Central memory CD8-positive, alpha-beta T cell (primary cell): ENCODE measurements around the gene GRID1.

Source experiments
- ATAC-seq: fragments of 150-1000 bp; cut with Tn5 transposase; replicated peaks from 2 replicates; pipeline ENCODE4 v1.10.0; 2022; ENCODE audit warnings: mild to moderate bottlenecking, moderate FRiP score, moderate number of reproducible peaks; ENCODE audit not compliant: poor library complexity, severe bottlenecking; ENCODE audit errors: extremely low read depth
- DNase-seq, 2 donors: peaks; one replicate each; pipeline ENCODE4 v3.0.0; 2021; ENCODE audit warnings: low spot score in 2 of 2
- H3K27ac Mint-ChIP-seq: one replicate; pipeline ENCODE4 v1.8.0; 2022; ENCODE audit warnings: low read depth, mild to moderate bottlenecking, moderate library complexity, mixed read lengths
- H3K27me3 Mint-ChIP-seq: one replicate; pipeline ENCODE4 v1.8.0; 2022; ENCODE audit warnings: mixed read lengths
- H3K36me3 Mint-ChIP-seq: one replicate; pipeline ENCODE4 v1.8.0; 2022; ENCODE audit warnings: mild to moderate bottlenecking, moderate library complexity, mixed read lengths; ENCODE audit not compliant: insufficient read depth
- H3K4me1 Mint-ChIP-seq: one replicate; pipeline ENCODE4 v1.8.0; 2022; ENCODE audit warnings: mixed read lengths
- H3K4me3 Mint-ChIP-seq: one replicate; pipeline ENCODE4 v1.8.0; 2022; ENCODE audit warnings: mild to moderate bottlenecking, moderate library complexity, mixed read lengths
- H3K9me3 Mint-ChIP-seq: one replicate; pipeline ENCODE4 v1.8.0; 2022; ENCODE audit warnings: mixed read lengths

GRID1 gene

GRCh38 chr10:86151613-86152012 lies 215.0 kb downstream of the GRID1 start:
- no peak for ATAC-seq
- Mint-ChIP-seq H3K9me3 (no peaks in the 10 kb centered on the region), H3K27me3 (peaks cover 20% of the 10 kb centered on the region), H3K4me3 (no peak overlapping the region), H3K36me3 (no peaks in the 10 kb centered on the region), H3K4me1 (no peaks in the 10 kb centered on the region), H3K27ac (no peak overlapping the region)
- no peak for DNase-seq

GRCh38 chr10:86149257-86149656 lies 217.3 kb downstream of the GRID1 start:
- Mint-ChIP-seq H3K9me3 (no peaks in the 10 kb centered on the region), H3K27ac (no peak overlapping the region), H3K4me3 (no peak overlapping the region), H3K4me1 (no peaks in the 10 kb centered on the region), H3K36me3 (no peaks in the 10 kb centered on the region), H3K27me3 (peaks cover 14% of the 10 kb centered on the region)
- ATAC-seq (no peak), DNase-seq (no peak)

GRCh38 chr10:86148117-86148516 lies 218.5 kb downstream of the GRID1 start:
- DNase-seq (no peak), ATAC-seq (no peak)
- Mint-ChIP-seq H3K27me3 (peaks cover 11% of the 10 kb centered on the region), H3K4me1 (no peaks in the 10 kb centered on the region), H3K27ac (no peak overlapping the region), H3K36me3 (no peaks in the 10 kb centered on the region), H3K4me3 (no peak overlapping the region), H3K9me3 (no peaks in the 10 kb centered on the region)

DNA sequence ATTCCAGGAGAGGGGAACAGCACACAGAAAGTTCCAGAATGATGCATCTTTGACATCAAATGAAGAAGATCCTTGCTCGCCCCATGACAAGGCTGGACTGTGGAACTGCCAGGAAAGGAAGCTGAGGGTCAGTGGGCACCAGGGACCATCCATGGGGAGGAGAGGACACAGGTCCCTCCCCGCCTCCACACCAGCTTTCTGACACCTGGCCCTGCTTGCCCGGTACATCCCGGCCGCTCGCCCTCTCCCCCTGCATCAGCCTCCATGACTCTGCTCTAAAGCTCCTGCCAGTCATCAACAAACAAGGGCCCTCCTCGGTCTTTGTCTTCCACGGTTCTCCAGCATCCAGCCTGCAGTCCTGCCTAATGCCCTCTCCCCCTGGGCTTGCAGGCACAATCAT lies 222.3 kb downstream of the GRID1 start:
- ATAC-seq = no peak
- DNase-seq = no peak
- H3K36me3 Mint-ChIP-seq = no peaks in the 10 kb centered on the region
- no peaks in the 10 kb centered on the region for H3K9me3 Mint-ChIP-seq
- no peak overlapping the region for H3K27ac Mint-ChIP-seq
- peaks cover 18% of the 10 kb centered on the region for H3K27me3 Mint-ChIP-seq
- H3K4me3 Mint-ChIP-seq = no peak overlapping the region
- H3K4me1 Mint-ChIP-seq = no peaks in the 10 kb centered on the region

DNA sequence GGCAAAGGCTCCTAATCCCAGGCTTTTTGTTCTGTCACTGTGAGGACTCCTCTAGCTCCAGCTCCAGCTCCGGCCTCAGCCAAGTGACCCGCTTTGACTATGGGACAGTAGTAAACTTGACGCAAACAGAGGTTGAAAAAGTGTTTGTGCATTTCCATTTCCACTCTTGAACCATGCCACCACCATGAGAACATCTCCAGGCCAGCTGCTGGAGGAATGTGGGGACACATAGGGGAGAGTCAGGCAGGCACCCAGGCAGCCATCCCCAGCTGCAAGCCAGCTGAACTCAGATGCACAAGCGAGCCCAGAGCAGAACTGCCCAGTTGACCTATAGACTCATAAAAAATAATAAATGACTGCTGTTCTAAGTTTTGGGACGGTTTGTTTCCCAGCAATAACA lies 224.7 kb downstream of the GRID1 start:
- Mint-ChIP-seq H3K4me1 (no peaks in the 10 kb centered on the region), H3K27ac (no peak overlapping the region), H3K27me3 (peaks cover 22% of the 10 kb centered on the region), H3K4me3 (no peak overlapping the region), H3K9me3 (no peaks in the 10 kb centered on the region), H3K36me3 (no peaks in the 10 kb centered on the region)
- DNase-seq (no peak), ATAC-seq (no peak)

- Mint-ChIP-seq H3K4me1 (no peaks in the 10 kb centered on the region), H3K4me3 (no peak overlapping the region), H3K36me3 (no peaks in the 10 kb centered on the region), H3K9me3 (no peaks in the 10 kb centered on the region), H3K27ac (no peak overlapping the region), H3K27me3 (peaks cover 11% of the 10 kb centered on the region)
- no peak for DNase-seq
- ATAC-seq = no peak
Measured at GRCh38 chr10:86139066-86139657, 227.4 kb downstream of the GRID1 start.

GRCh38 chr10:86138551-86139065 lies 228.0 kb downstream of the GRID1 start:
- H3K27ac Mint-ChIP-seq = no peak overlapping the region
- no peaks in the 10 kb centered on the region for H3K4me1 Mint-ChIP-seq
- no peaks in the 10 kb centered on the region for H3K36me3 Mint-ChIP-seq
- DNase-seq (no peak), ATAC-seq (no peak)
- peaks cover 11% of the 10 kb centered on the region for H3K27me3 Mint-ChIP-seq
- H3K9me3 Mint-ChIP-seq = no peaks in the 10 kb centered on the region
- no peak overlapping the region for H3K4me3 Mint-ChIP-seq

- Mint-ChIP-seq H3K9me3 (no peaks in the 10 kb centered on the region), H3K27me3 (peaks cover 11% of the 10 kb centered on the region), H3K4me1 (no peaks in the 10 kb centered on the region), H3K36me3 (no peaks in the 10 kb centered on the region), H3K4me3 (no peak overlapping the region), H3K27ac (no peak overlapping the region)
- ATAC-seq = no peak
- no peak for DNase-seq
Measured at GRCh38 chr10:86137561-86137960, 229.0 kb downstream of the GRID1 start.

DNA sequence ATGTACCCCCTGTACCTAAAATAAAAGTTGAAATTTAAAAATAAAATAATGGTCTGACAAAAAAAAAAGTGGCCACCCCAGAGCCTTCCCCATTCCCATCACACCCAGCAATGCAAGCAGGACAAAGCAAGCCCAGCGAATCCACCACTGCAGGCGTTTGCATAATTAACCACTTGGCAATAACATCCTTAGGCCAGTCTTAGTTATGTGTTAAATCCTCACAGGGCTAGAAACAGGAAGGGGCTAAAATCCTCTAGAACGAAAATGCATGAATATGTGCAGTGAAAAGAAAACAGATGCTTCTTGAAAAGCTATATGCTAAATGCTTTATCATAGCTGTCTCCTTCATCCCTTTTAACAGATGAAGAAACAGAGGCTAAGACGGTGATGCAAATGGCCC lies 229.7 kb downstream of the GRID1 start:
- no peak overlapping the region for H3K27ac Mint-ChIP-seq
- H3K4me1 Mint-ChIP-seq = no peaks in the 10 kb centered on the region
- H3K4me3 Mint-ChIP-seq = no peak overlapping the region
- peaks cover 11% of the 10 kb centered on the region for H3K27me3 Mint-ChIP-seq
- no peak for ATAC-seq
- no peaks in the 10 kb centered on the region for H3K36me3 Mint-ChIP-seq
- no peaks in the 10 kb centered on the region for H3K9me3 Mint-ChIP-seq
- DNase-seq = no peak

- Mint-ChIP-seq H3K36me3 (no peaks in the 10 kb centered on the region), H3K9me3 (no peaks in the 10 kb centered on the region), H3K4me1 (no peaks in the 10 kb centered on the region), H3K27ac (no peak overlapping the region), H3K27me3 (peaks cover 19% of the 10 kb centered on the region), H3K4me3 (no peak overlapping the region)
- no peak for DNase-seq
- ATAC-seq = no peak
Measured at GRCh38 chr10:86135191-86135590, 231.4 kb downstream of the GRID1 start.

GRCh38 chr10:86130737-86131475 lies 235.7 kb downstream of the GRID1 start:
- Mint-ChIP-seq H3K27me3 (peaks cover 39% of the 10 kb centered on the region), H3K9me3 (no peaks in the 10 kb centered on the region)

GRCh38 chr10:86130041-86130440 lies 236.6 kb downstream of the GRID1 start:
- ATAC-seq (no peak), DNase-seq (no peak)
- Mint-ChIP-seq H3K27me3 (peaks cover 39% of the 10 kb centered on the region), H3K36me3 (no peaks in the 10 kb centered on the region), H3K4me3 (no peak overlapping the region), H3K27ac (no peak overlapping the region), H3K4me1 (no peaks in the 10 kb centered on the region), H3K9me3 (no peaks in the 10 kb centered on the region)

More at GRCh38 chr10:86130737-86131475, 235.7 kb downstream of the GRID1 start:
- no peaks in the 10 kb centered on the region for H3K36me3 Mint-ChIP-seq
- H3K4me1 Mint-ChIP-seq = no peaks in the 10 kb centered on the region
- DNase-seq (no peak), ATAC-seq (no peak)
- no peak overlapping the region for H3K4me3 Mint-ChIP-seq
- no peak overlapping the region for H3K27ac Mint-ChIP-seq

DNA sequence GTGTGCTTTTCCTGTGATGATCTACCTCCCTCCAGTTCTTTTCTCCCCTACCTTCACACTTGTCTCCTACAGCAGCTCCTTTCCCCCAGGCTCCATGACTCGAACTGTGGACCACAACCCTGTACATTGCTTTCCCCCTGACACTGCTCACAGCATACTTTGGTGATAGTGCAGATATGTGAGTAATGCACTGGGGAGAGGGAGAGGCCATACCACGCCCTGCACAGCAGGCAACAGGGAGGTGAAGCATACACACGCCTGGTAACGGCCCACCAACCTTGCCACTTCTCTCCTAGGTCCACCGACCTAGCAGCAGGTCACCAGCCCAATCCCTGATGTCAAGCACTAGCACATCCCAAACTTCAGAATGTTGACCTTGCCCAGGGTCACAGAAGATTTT lies 238.2 kb downstream of the GRID1 start:
- H3K27ac Mint-ChIP-seq = no peak overlapping the region
- no peaks in the 10 kb centered on the region for H3K9me3 Mint-ChIP-seq
- DNase-seq (no peak), ATAC-seq (no peak)
- H3K4me3 Mint-ChIP-seq = no peak overlapping the region
- no peaks in the 10 kb centered on the region for H3K4me1 Mint-ChIP-seq
- H3K27me3 Mint-ChIP-seq = peaks cover 49% of the 10 kb centered on the region
- no peaks in the 10 kb centered on the region for H3K36me3 Mint-ChIP-seq
